ENCODE results near the gene CDPF1.
"Not testable (repeated sequence)": the region's sequence is repeated elsewhere in the genome, so short reads cannot be mapped to it uniquely, and the experiment has no call there.

Gene CDPF1

DNA sequence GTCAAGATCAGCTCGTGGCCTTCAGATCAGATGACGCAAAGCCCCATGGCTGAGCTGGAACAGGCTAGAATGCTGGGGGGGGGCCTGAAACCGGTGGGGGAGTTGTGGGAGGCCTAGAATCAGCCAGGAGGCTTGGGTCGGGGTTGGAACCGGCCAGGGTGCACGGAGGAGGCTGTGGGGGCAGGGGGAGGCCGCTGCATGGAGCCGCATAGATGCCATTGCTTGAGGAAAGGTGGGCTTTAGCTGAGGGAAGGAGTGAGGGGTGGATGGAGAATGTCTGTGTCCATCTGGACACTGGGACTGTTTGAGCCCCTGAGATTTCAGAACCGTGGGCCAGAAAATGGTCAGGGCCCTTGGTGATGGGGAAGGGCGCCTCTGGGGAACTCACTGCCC is 25.2 kb downstream of the CDPF1 start:
- DNase-seq = no peak

DNA sequence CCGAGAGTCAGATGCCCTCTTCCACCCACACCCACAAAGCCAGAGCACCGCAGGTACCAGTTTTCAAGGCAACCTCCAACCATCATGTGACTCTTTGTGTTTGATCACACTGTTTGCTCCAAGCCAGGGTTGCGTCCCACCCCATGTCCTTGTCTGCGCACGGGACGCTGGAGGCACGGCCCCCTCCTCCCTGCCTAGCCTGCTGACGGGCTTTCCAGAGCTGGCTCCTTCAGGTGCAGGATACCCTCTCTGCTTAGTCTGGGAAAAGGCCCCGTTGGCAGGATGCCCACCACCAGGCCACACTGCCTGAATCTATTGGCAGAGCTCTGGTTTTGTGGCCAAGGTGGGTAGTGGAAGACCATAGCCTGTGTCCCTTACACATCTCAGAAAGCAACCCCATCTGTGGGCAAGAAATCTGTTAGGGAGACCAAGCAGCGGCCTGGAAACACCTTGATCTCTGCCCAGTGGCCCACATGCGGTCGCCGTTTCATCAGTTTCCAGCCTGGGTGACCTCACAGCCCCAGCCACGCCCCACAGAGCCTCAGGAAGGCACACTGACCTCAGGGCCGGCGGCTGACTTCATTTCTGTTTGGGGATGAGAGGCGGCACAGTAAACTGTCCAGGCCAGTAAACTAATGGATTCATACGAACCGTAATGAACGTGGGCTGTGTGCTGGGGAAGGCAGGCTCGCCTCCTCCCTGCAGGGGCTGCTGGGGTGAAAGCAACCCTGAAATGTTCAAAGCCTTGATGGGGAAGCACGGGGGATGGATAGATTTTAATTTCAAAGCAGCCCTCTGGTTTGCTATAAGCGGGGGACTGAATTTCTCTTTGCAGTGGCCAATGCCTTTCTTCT is 25.8 kb downstream of the CDPF1 start:
- no peak for DNase-seq

DNA sequence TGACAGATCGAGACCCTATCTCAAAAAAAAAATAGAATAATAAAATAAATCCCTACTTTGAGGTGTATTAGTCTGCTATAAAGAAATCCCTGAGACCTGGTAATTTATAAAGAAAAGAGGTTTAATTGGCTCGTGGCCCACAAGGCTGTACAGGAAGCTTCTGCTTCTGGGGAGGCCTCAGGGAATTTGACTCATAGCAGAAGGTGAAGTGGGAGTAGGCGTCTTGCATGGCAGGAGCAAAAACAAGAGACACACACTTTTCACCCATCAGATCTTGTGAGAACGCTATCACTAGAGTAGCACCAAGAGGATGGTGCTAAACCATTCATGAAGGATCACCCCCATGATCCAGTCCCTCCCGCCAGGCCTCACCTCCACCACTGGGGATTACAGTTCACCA is 29.2 kb downstream of the CDPF1 start:
- DNase-seq = no peak

DNA sequence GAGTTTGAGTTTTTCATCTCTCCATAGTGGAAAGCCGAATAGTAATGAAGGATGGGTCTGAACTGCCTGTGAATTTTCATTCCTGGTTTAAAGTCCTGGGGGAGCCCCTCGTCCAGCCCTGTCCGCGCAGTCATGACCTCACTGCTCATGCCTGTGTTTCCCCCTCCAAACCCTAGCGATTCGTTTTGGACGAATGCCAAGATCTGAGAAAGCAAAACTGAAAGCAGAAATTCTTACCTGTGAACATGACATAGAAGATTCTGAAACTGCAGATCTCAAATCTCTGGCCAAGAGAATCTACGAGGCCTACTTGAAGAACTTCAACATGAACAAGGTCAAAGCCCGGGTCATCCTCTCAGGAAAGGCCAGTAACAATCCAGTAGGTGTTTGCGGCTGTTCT is 30.5 kb downstream of the CDPF1 start:
- no peak for DNase-seq

DNA sequence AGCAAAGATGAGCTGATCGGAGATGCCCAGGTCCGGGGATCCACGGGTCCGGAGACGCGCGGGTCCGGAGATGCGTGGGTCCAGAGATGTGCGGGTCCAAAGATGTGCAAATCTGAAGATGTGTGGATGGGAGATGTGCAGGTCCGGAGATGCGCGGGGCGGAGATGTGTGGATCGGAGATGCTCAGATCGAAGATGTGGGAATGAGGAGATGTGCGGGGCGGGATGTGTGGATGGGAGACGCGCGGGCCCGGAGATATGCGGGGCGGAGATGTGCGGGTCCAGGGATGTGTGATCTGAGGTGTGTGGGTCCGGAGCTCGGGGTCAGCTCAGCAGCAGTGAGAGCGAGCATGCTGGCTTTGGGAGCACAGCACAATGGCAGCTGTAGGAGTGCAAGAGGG is 35.5 kb downstream of the CDPF1 start:
- DNase-seq = no peak

DNA sequence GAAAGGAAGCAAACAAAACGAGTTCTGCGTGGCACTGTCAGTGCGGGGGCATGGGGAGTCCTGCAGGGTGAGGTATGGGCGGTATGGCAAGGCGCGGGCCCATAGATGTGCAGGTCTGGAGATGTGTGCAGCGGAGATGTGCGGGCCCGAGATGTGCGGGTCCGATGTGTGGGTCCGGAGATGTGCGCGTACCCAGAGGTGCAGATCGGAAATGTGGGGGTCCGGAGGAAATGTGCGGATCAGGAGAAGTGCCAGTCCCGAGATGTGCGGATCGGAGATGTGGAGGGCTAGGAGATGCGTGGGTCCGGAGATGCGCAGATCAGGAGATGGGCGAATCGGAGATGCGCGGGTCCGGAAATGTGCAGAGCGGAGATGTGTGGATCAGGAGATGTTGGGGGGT is 35.9 kb downstream of the CDPF1 start:
- no peak for DNase-seq

DNA sequence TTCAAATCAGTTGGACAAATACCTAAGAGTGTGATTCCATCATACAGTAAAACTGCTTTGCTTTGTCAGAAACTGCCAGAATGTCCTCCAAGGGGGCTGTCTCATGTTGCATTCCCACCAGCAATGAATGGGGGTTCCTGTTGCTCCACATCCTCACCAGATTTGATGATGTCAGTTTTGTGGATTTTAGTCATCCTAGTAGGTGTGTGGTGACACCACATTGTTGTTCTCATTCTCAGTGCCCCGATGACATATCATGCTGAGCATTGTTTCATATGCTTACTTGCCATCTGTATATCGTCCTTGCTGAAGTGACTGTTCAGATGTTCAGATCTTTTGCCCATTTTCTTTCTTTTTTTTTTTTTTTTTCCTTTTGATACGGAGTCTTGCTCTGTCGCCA is 37.0 kb downstream of the CDPF1 start:
- DNase-seq = no peak

DNA sequence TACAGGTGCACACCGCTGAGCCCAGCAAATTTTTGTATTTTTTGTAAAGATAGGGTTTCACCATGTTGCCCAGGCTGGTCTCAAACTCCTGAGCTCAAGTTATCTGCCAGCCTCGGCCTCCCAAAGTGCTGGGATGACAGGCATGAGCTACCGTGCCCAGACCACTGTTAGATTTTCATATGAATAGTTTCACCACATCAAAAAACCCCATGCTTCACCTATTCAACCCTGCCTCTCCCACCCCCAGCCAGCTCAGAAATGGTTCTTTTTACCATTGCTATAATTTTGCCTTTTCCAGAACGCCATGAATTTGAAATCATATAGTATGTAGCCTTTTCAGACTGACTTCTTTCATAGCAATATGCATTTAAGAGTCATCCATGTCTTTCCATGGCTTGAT is 37.9 kb downstream of the CDPF1 start:
- no peak for DNase-seq

DNA sequence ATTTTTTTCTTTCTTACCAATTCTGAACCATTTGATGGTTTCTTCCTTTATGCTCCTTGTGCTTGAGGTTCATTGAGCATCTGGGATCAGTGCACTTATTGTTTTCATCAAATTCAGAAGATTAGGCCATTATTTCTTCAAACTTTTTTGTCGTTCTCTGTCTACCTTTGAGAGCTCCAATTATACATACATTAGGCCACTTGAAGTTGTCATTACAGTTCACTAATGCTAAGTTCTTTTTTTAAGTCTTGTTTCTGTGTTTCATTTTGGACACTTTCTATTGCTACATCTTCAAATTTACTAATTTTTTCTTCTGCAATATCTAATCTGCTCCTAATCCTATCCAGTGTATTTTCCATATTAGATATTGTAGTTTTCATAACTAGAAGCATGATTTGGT is 40.8 kb downstream of the CDPF1 start:
- no peak for DNase-seq

DNA sequence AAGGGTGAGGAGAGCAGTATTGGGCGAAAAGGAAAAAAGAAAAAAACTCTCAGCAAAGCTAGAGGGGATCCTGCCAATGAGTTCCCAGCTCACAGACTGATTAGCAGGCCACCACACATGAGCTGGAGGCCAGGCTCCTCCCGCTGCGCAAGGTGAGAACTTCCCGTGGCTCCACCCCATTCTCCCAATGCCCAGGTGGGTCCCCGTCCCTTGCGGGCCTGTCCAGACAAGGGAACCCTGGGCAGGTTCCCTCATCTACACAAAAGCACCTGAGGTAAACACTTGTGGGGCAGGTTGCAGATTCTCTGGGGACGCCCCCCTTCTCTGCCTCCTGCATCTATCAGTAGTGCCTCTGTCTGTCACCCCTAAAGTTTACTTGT is 46.5 kb downstream of the CDPF1 start:
- DNase-seq = no peak

DNA sequence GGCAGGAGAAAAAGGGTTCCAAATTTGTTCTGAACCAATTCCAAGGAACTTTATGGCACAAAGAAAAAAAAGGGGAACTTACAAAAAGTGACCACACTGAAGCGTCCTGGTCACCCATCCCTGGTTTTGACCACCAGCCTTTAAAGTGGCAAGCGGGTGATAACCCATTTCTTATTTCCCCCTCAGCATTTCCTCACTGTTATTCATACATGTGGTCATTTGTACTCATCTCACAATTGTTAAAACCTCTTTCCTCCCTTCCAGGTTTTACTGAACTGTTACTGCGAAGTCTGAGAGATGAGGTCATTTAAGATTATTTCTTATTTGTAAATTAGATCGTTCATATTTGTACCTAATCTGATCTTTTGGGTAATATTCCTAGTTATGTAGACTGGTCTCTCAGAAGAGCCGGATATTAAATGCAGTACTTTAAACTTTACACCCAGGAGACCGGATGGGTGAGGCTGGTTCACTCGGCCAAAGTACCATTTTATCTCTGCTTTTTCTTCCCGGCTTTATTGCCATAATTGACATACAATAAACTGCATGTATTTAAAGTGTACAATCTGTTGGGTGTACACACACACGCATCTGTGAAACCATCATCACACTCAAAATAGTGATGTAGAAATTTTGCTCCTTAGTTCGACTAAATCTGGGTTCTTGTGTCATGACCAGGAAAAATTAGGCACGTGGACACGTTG is 47.0 kb downstream of the CDPF1 start:
- no peak for DNase-seq

DNA sequence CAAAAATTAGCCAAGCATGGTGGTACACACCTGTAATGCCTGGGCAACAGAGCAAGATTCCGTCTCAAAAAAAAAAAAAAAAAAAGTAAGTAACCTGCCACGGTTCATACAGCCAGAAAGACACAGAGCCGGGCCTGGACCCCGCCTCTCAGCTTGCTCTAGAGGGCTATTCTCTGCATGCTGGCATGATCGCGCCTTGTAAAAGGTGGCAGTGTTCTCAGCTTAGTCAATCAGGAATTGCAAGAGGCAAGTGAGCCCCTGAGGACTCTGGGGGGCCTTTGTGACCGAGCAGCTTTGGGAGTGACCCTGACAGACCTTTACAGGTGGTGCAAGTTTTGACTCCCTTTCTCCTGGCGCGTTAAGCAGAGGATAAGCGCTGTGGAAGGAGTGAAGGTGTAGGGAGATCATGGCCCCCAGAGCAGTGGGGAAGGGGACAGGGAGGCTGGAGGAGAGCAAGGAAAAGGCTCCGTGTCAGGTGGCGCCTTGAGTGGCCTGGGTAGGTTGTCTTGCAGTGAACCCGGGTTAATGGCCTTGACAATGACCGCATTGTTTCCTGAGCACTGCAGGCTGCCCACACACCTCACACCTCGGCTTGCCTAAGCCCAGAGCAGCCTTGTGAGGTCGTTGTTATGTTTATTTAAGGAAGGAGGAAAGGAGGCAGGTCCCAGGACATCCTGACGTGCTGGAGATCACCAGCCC is 48.9 kb downstream of the CDPF1 start:
- DNase-seq = no peak

DNA sequence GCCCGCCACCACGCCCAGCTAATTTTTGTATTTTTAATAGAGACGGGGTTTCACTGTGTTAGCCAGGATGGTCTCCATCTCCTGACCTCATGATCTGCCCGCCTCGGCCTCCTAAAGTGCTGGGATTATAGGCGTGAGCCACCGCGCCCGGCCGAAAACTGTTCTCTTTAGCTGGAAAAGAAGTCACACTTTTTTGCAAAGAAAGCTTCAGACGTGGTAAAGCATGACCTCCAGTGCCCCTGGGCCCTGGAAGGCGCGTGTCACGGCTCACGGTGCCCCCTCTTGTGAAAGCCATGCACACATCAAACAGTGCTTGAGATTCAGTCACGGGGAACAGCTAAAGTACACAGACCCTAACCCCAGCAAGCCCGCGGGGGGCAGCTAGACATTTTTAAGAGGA is 51.3 kb downstream of the CDPF1 start:
- DNase-seq = not testable (repeated sequence)

DNA sequence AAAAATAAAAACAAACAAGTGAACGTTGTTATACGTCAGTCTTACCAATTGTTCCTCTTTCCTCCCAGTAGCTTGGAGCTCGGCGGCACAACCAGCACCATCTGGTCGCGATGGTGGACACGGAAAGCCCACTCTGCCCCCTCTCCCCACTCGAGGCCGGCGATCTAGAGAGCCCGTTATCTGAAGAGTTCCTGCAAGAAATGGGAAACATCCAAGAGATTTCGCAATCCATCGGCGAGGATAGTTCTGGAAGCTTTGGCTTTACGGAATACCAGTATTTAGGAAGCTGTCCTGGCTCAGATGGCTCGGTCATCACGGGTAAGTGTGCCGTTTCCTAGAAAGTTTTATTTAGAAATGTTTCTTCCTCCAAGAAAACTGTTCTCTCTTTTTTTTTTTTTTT is 51.8 kb downstream of the CDPF1 start:
- DNase-seq = no peak

DNA sequence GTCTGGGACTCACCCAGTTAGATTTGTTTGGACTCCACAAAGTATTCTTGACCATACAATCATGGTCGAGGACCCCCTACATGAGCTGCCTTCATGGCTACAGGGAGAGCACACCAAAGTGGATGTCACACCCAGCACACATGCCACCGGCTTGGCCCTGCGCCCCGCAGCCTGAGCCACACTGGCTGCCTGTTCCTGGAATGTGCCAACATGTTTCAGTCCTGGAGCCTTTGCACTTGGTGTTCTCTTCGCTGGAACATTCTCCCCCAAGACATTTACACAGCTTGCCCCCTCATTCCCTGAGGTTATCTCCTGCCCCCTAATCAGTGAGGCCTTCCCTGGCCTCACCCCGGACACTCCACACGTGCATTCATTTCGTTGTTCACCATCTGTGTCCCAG is 53.8 kb downstream of the CDPF1 start:
- peak in 2 of 14 donors; percentile 9 to 28 for DNase-seq

DNA sequence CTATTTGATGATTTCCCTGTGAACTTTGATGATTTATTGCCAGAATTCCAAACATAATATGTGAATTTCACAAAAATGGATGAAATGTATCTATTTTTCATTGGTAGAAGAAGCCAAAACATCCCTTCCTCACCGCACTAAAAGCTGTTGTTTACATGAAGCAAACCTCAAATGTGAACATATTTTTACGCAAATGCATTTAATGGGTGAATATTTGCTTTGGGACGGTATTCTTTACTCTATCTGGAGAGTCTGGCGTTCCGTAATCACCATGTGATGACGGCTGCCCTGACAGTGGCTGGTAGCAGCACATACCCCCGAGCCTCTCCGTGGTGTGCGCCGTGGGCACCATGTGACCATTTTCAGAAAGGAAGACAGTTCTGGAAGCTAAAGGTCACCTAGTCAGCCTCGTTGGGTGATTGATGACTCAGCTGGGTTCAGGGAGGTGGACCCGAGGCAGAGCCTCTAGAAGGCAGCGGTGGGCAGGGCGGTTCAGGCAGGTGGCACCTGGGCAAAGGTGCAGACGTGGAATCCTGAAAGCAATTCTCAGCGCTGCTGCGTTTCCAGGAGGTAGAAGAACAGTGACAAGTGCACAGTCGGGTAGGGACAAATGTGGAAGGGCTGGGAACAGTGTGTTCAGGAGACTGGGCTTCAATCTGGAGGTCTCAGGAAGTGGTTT is 54.5 kb downstream of the CDPF1 start:
- DNase-seq = no peak
